HG02610 (cell line): ENCODE data around the gene TMEM201.

ENCODE experiments used
- ATAC-seq: cut with Tn5 transposase; IDR thresholded peaks from one replicate; pipeline ENCODE4 v1.9.1; 2021; ENCODE audit warnings: mild to moderate bottlenecking, moderate library complexity; ENCODE audit not compliant: unreplicated experiment

Gene TMEM201

GRCh38 chr1:9576903-9577302 lies 11.8 kb upstream of the TMEM201 start:
- ATAC-seq = no peak

- ATAC-seq = no peak
These were observed 11.3 kb upstream of the TMEM201 start for GRCh38 chr1:9577423-9577822.

- no peak for ATAC-seq
These were observed 7.8 kb upstream of the TMEM201 start for GRCh38 chr1:9580942-9581341.

- ATAC-seq = no peak
These were observed 2.5 kb upstream of the TMEM201 start for GRCh38 chr1:9586147-9586766.

- peak; percentile 1 for ATAC-seq
These were observed 520 bp downstream of the TMEM201 start for GRCh38 chr1:9589144-9589718.

GRCh38 chr1:9589719-9590157 lies 1.0 kb downstream of the TMEM201 start:
- ATAC-seq = no peak

GRCh38 chr1:9590201-9590600 lies 1.5 kb downstream of the TMEM201 start:
- ATAC-seq = no peak

GRCh38 chr1:9590945-9591668 lies 2.4 kb downstream of the TMEM201 start:
- ATAC-seq = no peak

- ATAC-seq = no peak
These were observed 3.2 kb downstream of the TMEM201 start for GRCh38 chr1:9591669-9592509.

- no peak for ATAC-seq
These were observed 3.9 kb downstream of the TMEM201 start for GRCh38 chr1:9592510-9593075.

- no peak for ATAC-seq
These were observed 4.4 kb downstream of the TMEM201 start for GRCh38 chr1:9593147-9593491.

GRCh38 chr1:9593492-9594465 lies 5.1 kb downstream of the TMEM201 start:
- ATAC-seq = peak; percentile 37

GRCh38 chr1:9594471-9595155 lies 5.9 kb downstream of the TMEM201 start:
- no peak for ATAC-seq

GRCh38 chr1:9595156-9595967 lies 6.7 kb downstream of the TMEM201 start:
- ATAC-seq = no peak

- no peak for ATAC-seq
These were observed 7.2 kb downstream of the TMEM201 start for GRCh38 chr1:9595968-9596340.

- no peak for ATAC-seq
These were observed 7.9 kb downstream of the TMEM201 start for GRCh38 chr1:9596415-9597123.

- ATAC-seq = no peak
These were observed 8.9 kb downstream of the TMEM201 start for GRCh38 chr1:9597361-9598315.
